Fibroblast of mammary gland (primary cell): ENCODE data around the gene GIPC1.
"Not testable (repeated sequence)": the region's sequence is repeated elsewhere in the genome, so short reads cannot be mapped to it uniquely, and the experiment has no call there.

Experiments used
- DNase-seq: peaks from one replicate; pipeline ENCODE4 v3.0.0-alpha.2; 2010; ENCODE audit warnings: low read depth
- H3K4me3 ChIP-seq: 2 replicates; pipeline ENCODE4 v1.5.1; 2011; ENCODE audit warnings: low read depth, mild to moderate bottlenecking, low read length, moderate library complexity; ENCODE audit not compliant: control insufficient read depth
- TF ChIP-seq, protein P1 (sequence below): conservative IDR thresholded peaks from 2 replicates; pipeline ENCODE4 v1.5.1; 2011; ENCODE audit warnings: low read depth, low read length, inconsistent platforms; ENCODE audit not compliant: control insufficient read depth, insufficient read depth

Gene GIPC1

DNA sequence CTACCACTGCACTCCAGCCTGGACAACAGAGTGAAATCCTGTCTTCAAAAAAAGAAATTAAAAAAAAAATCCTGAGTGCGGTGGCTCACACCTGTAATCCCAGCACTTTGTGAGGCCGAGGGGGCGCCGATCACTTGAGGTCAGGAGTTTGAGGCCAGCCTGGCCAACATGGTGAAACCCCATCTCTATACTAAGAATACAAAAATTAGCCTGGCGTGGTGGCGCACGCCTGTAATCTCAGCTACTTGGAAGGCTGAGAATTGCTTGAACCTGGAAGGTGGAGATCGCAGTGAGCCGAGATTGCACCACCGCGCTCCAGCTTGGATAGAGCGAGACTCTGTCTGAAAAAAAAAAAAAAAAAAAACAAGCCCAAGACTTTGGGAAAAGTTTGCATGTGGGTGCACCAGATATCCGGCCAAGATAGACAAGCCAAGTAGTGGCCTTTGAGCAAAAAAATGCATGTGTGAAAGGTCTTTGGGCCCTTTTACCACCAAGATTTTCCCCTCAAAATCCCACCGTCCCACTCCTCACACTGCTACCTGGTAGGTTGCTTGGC is 16.6 kb upstream of the GIPC1 start:
- DNase-seq = no peak
- TF ChIP-seq, protein P1, sequence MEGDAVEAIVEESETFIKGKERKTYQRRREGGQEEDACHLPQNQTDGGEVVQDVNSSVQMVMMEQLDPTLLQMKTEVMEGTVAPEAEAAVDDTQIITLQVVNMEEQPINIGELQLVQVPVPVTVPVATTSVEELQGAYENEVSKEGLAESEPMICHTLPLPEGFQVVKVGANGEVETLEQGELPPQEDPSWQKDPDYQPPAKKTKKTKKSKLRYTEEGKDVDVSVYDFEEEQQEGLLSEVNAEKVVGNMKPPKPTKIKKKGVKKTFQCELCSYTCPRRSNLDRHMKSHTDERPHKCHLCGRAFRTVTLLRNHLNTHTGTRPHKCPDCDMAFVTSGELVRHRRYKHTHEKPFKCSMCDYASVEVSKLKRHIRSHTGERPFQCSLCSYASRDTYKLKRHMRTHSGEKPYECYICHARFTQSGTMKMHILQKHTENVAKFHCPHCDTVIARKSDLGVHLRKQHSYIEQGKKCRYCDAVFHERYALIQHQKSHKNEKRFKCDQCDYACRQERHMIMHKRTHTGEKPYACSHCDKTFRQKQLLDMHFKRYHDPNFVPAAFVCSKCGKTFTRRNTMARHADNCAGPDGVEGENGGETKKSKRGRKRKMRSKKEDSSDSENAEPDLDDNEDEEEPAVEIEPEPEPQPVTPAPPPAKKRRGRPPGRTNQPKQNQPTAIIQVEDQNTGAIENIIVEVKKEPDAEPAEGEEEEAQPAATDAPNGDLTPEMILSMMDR = no peak

DNA sequence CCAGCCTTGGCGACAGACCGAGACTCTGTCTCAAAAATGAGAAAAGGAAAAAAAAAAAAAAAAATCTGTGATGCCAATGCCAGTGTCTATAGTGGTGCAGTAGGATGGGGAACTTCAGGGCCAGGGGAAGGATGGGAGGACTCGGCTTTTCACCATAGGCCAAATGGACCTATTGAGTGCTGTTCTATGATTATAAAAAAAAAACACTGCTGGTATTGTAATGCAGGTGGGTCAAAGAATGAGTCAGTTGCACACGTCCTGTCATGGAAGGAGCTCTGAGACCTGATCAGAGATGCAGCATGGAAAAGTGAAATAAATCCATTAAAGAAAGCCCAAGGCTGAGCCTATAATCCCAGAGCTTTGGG is 15.3 kb upstream of the GIPC1 start:
- TF ChIP-seq, protein P1 = no peak
- no peak for DNase-seq
- H3K4me3 ChIP-seq = no peak overlapping the region

More for the DNA sequence above, 16.6 kb upstream of the GIPC1 start:
- no peak overlapping the region for H3K4me3 ChIP-seq

DNA sequence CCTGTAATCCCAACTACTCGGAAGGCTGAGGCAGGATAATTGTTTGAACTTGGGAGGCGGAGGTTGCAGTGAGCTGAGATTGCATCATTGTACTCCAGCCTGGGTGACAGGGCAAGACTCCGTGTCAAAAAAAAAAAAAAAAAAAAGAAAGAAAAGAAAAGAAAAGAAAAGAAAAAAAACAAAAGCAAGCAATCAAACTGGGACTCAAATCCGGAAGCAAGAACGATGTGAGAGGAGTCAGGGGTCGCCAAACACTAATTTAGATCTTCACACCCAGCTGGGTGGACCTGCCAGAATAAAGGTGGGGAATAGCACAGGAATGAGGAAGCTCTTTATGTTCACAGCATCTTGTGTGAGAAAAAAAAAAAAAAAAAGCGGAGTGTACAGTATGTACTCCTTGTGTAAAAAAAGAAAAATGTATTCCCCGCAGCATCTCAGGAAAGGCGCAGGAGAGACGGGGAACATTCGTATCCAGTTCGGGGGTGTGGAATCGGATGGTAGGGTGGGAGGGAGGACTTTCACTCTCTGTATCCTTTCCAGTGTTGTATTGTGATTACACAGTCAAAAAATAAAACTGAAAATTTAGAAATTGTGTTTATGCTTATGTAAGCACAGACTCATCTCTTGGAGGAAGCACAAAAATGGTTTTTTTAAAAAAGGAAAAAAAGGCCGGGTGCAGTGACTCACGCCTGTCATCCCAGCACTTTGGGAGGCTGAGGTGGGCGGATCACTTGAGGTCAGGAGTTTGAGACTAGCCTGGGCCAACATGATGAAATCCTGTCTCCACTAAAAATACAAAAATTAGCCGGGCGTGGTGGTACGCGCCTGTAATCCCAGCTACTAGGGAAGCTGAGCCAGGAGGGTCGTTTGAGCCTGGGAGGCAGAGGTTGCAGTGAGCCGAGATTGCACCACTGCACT is 14.6 kb upstream of the GIPC1 start:
- TF ChIP-seq, protein P1 = no peak
- H3K4me3 ChIP-seq = peak overlapping the region; percentile 47
- peak; percentile 91 for DNase-seq

DNA sequence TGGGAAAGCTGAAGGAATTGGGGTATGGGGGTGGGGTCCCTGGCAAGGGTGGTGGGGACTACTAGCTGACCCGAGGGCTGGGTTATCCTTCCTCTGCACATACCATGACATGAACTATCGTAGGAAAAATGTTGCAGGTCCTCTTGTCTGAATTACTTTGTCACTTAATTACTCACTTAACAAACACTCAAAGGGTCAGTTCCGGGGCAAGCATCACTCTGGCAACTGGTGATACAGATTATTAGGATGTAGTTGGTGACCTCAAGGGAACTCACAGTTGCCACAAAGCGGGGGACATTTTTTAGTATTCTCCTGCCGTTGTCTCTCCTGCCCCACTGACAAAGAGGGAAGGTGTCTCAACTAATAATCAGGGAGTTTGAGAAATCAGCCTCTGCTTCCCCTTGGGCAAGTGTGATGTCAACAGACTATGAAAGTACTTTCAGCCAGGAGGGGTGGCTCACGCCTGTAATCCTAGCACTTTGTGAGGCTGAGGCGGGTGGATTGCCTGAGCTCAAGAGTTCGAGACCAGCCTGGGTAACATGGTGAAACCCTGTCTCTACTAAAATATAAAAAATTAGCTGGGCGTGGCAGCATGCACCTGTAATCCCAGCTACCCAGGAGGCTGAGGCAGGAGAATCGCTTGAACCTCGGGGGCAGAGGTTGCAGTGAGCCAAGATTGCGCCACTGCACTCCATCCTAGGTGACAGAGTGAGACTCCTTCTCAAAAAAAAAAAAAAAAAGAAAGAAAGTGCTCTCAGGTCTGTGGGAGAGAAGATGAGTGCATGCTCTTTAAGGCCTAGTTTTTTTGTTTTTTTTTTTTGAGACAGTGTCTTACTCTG is 12.0 kb upstream of the GIPC1 start:
- peak; percentile 49 for DNase-seq
- H3K4me3 ChIP-seq = no peak overlapping the region
- TF ChIP-seq, protein P1 = no peak

DNA sequence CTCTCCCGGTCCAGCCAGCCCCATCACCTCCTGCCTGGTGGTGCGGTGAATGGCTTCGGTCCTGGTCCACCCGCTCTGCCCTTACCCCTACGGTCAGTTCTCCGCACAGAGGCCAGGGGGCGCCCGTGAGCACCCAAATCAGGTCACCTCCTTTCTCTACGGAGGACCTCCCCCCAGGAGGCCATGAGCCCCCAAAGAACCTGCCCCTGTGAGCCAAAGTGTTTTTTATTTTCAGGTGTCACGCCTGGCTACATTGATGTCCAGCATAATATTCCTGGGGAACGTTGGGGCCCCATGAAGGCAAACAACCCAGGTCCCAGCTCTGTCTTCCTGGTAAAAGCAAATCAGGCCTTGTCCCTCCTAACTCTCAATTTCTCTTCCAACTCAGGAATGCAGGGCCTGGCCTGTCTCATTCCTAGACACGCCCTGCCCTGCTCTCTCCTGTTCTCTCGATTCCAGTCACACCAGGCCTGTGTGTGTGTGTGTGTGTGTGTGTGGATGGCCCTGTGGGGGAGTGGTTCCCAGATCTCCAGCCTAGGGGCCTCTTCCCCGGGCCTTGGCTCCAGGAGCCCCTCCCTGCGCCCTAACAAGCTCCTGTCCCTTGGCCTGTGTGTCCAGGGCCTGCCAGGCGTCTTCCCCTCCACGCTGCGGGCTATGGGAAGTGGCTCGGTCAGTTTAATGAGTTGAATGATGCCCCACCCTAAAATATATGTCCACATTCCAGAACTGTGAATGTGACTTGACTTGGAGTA is 9.7 kb upstream of the GIPC1 start:
- DNase-seq = peak; percentile 72
- TF ChIP-seq, protein P1 = peak; percentile 64
- no peak overlapping the region for H3K4me3 ChIP-seq

DNA sequence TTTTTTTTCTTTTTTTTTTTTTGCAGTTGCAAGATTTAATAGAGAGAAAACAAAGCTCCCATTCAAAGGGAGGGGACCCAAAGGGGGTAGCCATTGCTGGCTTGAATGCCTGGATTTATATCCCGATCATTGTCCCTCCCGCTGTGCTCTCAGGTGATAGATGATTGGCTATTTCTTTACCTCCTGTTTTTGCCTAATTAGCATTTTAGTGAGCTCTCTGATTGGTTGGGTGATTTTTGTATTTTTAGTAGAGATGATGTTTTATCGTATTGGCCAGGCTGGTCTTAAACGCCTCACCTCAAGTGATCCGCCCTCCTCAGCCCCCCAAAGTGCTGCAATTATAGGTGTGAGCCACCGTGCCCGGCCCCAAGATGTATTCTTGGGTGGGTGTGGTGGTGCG is 8.6 kb upstream of the GIPC1 start:
- not testable (repeated sequence) for DNase-seq, H3K4me3 ChIP-seq
